Effector CD4-positive, alpha-beta T cell (primary cell): ENCODE results near the gene TNIP2.

ENCODE experiments used
- DNase-seq: peaks from one replicate; pipeline ENCODE4 v3.0.0-alpha.2; 2020

TNIP2 gene

DNA sequence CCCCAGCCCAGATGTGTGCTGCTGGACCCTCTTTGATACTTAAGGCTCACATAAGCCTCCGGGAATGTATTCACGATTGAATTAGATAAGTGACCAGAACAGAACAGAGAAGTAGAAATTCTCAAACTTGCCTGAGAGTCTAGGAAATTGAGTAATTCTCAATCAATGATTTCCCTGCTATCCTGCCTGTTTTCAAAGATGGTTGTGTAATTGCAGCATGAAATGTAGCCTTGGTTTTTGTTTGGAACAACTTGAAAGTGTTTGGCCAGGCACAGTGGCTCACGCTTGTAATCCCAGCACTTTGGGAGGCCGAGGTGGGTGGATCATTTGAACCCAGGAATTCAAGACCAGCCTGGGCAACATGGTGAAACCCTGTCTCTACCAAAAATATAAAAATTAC is 41.2 kb downstream of the TNIP2 start:
- DNase-seq, result no peak

DNA sequence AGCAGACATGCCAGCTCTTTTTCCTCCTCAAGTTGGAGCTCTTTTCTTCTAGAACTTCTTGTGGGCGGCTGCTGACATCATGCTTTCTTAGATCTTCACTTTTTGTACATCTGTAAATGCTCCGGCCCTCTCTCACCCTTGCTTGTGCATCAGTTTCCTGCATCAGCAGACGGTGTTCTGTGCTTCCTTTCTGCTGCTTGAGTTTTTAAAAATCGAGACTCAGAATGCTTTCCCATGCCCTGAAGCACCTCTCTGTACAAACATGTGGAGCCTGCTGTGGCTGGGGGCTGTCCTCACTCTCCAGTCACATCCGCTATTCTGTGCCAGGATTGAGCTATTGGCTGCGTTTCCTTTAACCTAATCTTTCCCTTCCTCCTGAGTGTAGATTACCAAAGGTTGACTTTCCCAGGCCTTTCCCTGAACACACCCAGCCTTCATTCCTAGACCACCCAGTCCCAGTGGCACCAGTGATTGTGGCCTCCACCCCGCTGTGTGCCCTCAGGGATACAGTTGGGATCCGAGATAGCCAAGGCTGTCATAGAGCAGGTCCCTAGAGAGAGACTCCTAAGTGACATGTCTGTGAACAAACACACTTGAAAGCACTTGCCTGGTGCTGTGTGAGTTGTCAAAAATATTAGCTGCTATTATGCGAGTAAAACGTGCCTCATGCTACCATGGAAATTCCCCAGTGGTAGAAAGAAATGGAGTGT is 41.9 kb downstream of the TNIP2 start:
- DNase-seq, result peak; percentile 21

DNA sequence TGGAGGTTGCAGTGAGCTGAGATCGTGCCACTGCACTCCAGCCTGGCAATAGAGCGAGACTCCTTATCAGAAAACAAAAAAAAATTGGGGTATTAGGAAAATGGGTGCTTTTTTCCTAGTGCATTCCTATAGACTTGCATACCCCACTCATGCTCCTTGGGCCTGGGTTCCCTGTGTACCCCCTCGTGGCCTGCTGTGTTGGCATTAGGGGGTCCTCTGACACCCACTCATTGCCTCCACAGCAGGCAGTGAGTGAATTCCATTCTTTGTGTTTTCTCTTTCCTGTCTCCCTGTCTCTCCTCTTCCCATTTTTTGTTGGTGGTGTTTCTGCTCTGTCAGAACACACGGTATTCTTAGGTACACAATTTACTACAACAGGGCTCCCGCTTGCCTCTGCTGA is 42.8 kb downstream of the TNIP2 start:
- DNase-seq, result no peak

GRCh38 chr4:2712261-2712842 is 43.8 kb downstream of the TNIP2 start:
- no peak for DNase-seq

GRCh38 chr4:2702770-2703169 is 53.4 kb downstream of the TNIP2 start:
- DNase-seq, result no peak

GRCh38 chr4:2702361-2702760 is 53.8 kb downstream of the TNIP2 start:
- DNase-seq, result no peak

DNA sequence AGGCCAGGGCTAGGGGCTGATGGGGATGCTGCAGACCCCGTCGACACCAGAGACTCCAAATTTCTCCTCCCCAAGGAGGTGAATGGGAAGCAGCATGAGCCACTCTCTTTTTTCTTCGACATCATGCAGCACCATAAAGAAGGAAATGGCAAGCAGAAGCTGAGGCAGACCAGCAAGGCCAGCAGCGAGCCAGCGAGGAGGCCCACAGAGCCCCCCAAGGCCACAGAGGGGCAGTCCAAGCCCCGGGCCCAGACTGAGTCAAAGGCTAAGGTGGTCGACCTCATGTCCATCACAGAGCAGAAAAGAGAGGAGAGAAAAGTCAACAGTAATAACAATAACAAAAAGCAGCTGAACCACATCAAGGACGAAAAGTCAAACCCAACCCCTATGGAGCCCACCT is 56.1 kb downstream of the TNIP2 start:
- no peak for DNase-seq

GRCh38 chr4:2699534-2699933 is 56.6 kb downstream of the TNIP2 start:
- DNase-seq, result no peak

DNA sequence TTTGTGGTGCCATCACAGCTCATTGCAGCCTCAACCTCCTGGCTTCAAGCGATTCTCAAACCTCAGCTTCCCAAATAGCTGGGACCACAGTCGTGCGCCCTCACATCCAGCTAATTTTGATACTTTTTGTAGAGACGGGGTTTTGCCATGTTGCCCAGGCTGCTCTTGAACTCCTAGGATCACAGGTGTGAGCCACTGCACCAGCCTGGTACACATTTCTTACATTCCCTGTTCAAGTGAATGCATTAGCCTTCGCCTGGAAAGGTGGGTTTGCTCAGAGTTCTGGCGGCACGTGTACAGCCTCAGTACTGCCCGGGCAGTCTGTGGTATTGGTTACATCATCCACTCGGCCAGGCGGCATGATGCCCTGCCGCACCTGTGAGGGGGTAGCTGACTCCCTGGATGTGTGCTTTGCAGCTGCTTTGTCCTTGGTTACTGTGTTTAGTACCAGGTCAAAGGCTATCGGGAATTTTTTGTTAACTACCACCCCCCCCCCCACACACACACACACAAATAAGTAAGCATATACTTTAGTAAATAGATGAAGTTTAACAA is 57.1 kb downstream of the TNIP2 start:
- no peak for DNase-seq

- no peak for DNase-seq
Observed at GRCh38 chr4:2698504-2698903, 57.6 kb downstream of the TNIP2 start.

DNA sequence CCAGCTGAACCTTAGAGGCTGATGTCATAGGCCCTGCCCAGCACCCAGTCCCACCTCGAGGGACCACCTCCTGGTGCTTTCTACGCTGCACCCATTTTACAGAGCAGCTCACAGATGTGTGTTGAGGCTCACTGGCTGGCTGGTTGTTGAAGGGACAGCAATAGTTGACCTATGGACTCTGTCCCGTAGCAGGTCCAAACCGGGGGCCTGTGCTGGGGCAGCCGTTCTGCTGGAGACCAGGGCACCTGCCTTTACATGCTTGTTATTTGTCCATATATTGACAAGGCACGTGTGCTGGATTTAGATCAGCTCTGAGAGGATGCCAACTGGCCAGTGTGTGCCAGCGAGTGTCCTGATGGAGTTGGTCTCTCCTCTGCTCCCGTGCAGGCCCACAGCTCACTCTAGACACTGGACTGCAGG is 58.1 kb downstream of the TNIP2 start:
- no peak for DNase-seq

DNA sequence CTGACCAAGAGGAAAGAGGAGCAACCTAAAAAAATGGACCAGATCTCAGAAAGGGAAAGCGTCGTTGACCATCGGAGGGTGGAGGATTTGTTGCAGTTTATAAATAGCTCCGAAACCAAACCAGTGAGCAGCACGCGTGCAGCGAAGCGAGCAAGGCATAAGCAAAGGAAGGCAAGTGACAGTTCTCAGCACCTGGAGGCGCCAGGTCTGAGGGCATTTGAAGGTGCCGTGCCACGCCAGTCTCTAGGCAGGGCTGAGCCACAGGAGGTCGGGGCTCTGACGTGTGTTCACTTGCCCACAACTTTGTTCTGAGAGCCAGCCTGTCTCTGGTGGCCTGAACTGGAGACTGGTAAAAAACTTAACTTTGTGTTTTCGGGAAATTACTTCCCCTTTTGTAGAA is 59.7 kb downstream of the TNIP2 start:
- DNase-seq, result no peak

DNA sequence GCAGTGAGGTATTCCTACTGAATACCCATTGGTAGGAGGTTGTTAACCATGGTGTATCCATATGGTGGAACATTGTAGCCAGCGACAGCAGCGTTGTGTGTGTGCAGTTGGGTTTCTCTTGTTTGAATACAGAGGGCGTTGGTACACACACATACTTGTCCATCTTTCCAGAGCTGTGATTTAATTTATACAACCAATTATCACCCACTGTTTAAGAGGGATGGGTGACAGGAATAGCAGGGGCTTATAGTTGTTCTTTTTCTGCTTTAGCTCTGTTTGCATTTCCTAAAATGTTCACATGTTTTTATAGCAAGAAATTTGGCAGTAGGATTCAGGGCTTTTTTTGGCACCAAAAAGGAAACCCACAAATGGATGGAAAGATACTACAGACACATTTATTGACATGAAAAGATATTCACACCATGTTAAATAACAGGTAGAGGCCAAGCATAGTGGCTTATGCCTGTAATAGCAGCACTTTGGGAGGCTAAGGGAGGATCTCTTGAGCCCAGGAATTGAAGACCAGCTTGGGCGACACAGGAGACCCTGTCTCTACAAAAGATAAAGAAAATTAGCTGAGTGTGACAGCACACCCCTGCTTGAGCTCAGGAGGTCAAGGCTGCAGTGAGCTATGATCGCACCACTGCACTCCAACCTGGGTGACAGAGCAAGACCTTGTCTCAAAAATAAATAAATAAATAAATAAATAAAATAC is 60.6 kb downstream of the TNIP2 start:
- DNase-seq, result no peak

GRCh38 chr4:2694691-2695090 is 61.4 kb downstream of the TNIP2 start:
- DNase-seq, result no peak

- DNase-seq, result no peak
Observed at GRCh38 chr4:2691952-2692435, 64.1 kb downstream of the TNIP2 start.
